ENCODE results near the gene RNF44. TPM values are rescaled to one million over a fixed set of nuclear protein-coding genes. Genes with fewer than 3 reads are reported as not detected.

The RNF44 gene
- polyA plus RNA-seq, 2 donors = 12.9 to 24.0 TPM

- Histone ChIP-seq H3K36me3 (ENCODE audit: control insufficient read depth in 2 of 2, insufficient read depth in 2 of 2, low read length in 1 of 2) (no peaks in the 10 kb centered on the region), H3K4me1 (ENCODE audit: control insufficient read depth in 2 of 2, insufficient read depth in 2 of 2, low read length in 1 of 2) (no peaks in the 10 kb centered on the region), H3K4me3 (ENCODE audit: low read depth in 1 of 2, low read length in 2 of 2) (no peak overlapping the region), H3K27ac (ENCODE audit: low read depth in 2 of 2, low read length in 1 of 2) (no peak overlapping the region), H3K27me3 (ENCODE audit: control insufficient read depth in 1 of 2, insufficient read depth in 2 of 2, low read length in 2 of 2) (no peaks in the 10 kb centered on the region), H3K9me3 (ENCODE audit: control insufficient read depth in 2 of 2, insufficient read depth in 1 of 2, low read depth in 1 of 2, low read length in 1 of 2) (no peaks in the 10 kb centered on the region)
- WGBS, 2 donors = 35 to 38% methylated on average over 18 of the region's 18 CpGs
Measured at GRCh38 chr5:176573564-176574296, 36.5 kb upstream of the RNF44 start.

- no peaks in the 10 kb centered on the region for H3K9me3 ChIP-seq (ENCODE audit: control insufficient read depth in 2 of 2, insufficient read depth in 1 of 2, low read depth in 1 of 2, low read length in 1 of 2)
- WGBS, 2 donors = 52% methylated on average over 6 of the region's 6 CpGs
- no peak overlapping the region for H3K4me3 ChIP-seq (ENCODE audit: low read depth in 1 of 2, low read length in 2 of 2)
- no peak overlapping the region for H3K27ac ChIP-seq (ENCODE audit: low read depth in 2 of 2, low read length in 1 of 2)
- no peaks in the 10 kb centered on the region for H3K36me3 ChIP-seq (ENCODE audit: control insufficient read depth in 2 of 2, insufficient read depth in 2 of 2, low read length in 1 of 2)
- H3K27me3 ChIP-seq (ENCODE audit: control insufficient read depth in 1 of 2, insufficient read depth in 2 of 2, low read length in 2 of 2) = no peaks in the 10 kb centered on the region
- no peaks in the 10 kb centered on the region for H3K4me1 ChIP-seq (ENCODE audit: control insufficient read depth in 2 of 2, insufficient read depth in 2 of 2, low read length in 1 of 2)
Measured at GRCh38 chr5:176570044-176570443, 32.8 kb upstream of the RNF44 start.

- Histone ChIP-seq H3K4me3 (ENCODE audit: low read depth in 1 of 2, low read length in 2 of 2) (no peak overlapping the region), H3K36me3 (ENCODE audit: control insufficient read depth in 2 of 2, insufficient read depth in 2 of 2, low read length in 1 of 2) (no peaks in the 10 kb centered on the region), H3K27ac (ENCODE audit: low read depth in 2 of 2, low read length in 1 of 2) (no peak overlapping the region), H3K9me3 (ENCODE audit: control insufficient read depth in 2 of 2, insufficient read depth in 1 of 2, low read depth in 1 of 2, low read length in 1 of 2) (no peaks in the 10 kb centered on the region), H3K27me3 (ENCODE audit: control insufficient read depth in 1 of 2, insufficient read depth in 2 of 2, low read length in 2 of 2) (no peaks in the 10 kb centered on the region), H3K4me1 (ENCODE audit: control insufficient read depth in 2 of 2, insufficient read depth in 2 of 2, low read length in 1 of 2) (no peaks in the 10 kb centered on the region)
- 77 to 80% methylated on average over 18 of the region's 18 CpGs for WGBS, 2 donors
Measured at GRCh38 chr5:176568657-176569056, 31.5 kb upstream of the RNF44 start.

GRCh38 chr5:176565760-176566288 lies 28.6 kb upstream of the RNF44 start:
- H3K36me3 ChIP-seq (ENCODE audit: control insufficient read depth in 2 of 2, insufficient read depth in 2 of 2, low read length in 1 of 2) = no peaks in the 10 kb centered on the region
- WGBS, 2 donors = 54 to 56% methylated on average over 6 of the region's 6 CpGs

GRCh38 chr5:176564002-176564401 lies 26.8 kb upstream of the RNF44 start:
- Histone ChIP-seq H3K36me3 (ENCODE audit: control insufficient read depth in 2 of 2, insufficient read depth in 2 of 2, low read length in 1 of 2) (no peaks in the 10 kb centered on the region), H3K9me3 (ENCODE audit: control insufficient read depth in 2 of 2, insufficient read depth in 1 of 2, low read depth in 1 of 2, low read length in 1 of 2) (peaks cover 0 to under 1% of the 10 kb centered on the region in 2 donors), H3K27ac (ENCODE audit: low read depth in 2 of 2, low read length in 1 of 2) (no peak overlapping the region), H3K4me1 (ENCODE audit: control insufficient read depth in 2 of 2, insufficient read depth in 2 of 2, low read length in 1 of 2) (no peaks in the 10 kb centered on the region), H3K27me3 (ENCODE audit: control insufficient read depth in 1 of 2, insufficient read depth in 2 of 2, low read length in 2 of 2) (no peaks in the 10 kb centered on the region), H3K4me3 (ENCODE audit: low read depth in 1 of 2, low read length in 2 of 2) (no peak overlapping the region)
- 78 to 81% methylated on average over 10 of the region's 10 CpGs for WGBS, 2 donors

More at GRCh38 chr5:176565760-176566288, 28.6 kb upstream of the RNF44 start:
- H3K4me3 ChIP-seq (ENCODE audit: low read depth in 1 of 2, low read length in 2 of 2) = no peak overlapping the region
- no peaks in the 10 kb centered on the region for H3K9me3 ChIP-seq (ENCODE audit: control insufficient read depth in 2 of 2, insufficient read depth in 1 of 2, low read depth in 1 of 2, low read length in 1 of 2)
- H3K27me3 ChIP-seq (ENCODE audit: control insufficient read depth in 1 of 2, insufficient read depth in 2 of 2, low read length in 2 of 2) = no peaks in the 10 kb centered on the region
- H3K27ac ChIP-seq (ENCODE audit: low read depth in 2 of 2, low read length in 1 of 2) = no peak overlapping the region
- no peaks in the 10 kb centered on the region for H3K4me1 ChIP-seq (ENCODE audit: control insufficient read depth in 2 of 2, insufficient read depth in 2 of 2, low read length in 1 of 2)

- Histone ChIP-seq H3K27me3 (ENCODE audit: control insufficient read depth in 1 of 2, insufficient read depth in 2 of 2, low read length in 2 of 2) (no peaks in the 10 kb centered on the region), H3K4me3 (ENCODE audit: low read depth in 1 of 2, low read length in 2 of 2) (no peak overlapping the region), H3K9me3 (ENCODE audit: control insufficient read depth in 2 of 2, insufficient read depth in 1 of 2, low read depth in 1 of 2, low read length in 1 of 2) (peaks cover 0 to 4% of the 10 kb centered on the region in 2 donors), H3K27ac (ENCODE audit: low read depth in 2 of 2, low read length in 1 of 2) (no peak overlapping the region), H3K4me1 (ENCODE audit: control insufficient read depth in 2 of 2, insufficient read depth in 2 of 2, low read length in 1 of 2) (no peaks in the 10 kb centered on the region), H3K36me3 (ENCODE audit: control insufficient read depth in 2 of 2, insufficient read depth in 2 of 2, low read length in 1 of 2) (no peaks in the 10 kb centered on the region)
- WGBS, 2 donors = 53 to 56% methylated on average over 9 to 10 of the region's 10 CpGs
Measured at GRCh38 chr5:176562189-176562588, 25.0 kb upstream of the RNF44 start.

GRCh38 chr5:176561259-176561658 lies 24.1 kb upstream of the RNF44 start:
- WGBS, 2 donors = 76 to 87% methylated on average over 3 of the region's 3 CpGs
- H3K27ac ChIP-seq (ENCODE audit: low read depth in 2 of 2, low read length in 1 of 2) = no peak overlapping the region
- no peaks in the 10 kb centered on the region for H3K27me3 ChIP-seq (ENCODE audit: control insufficient read depth in 1 of 2, insufficient read depth in 2 of 2, low read length in 2 of 2)
- H3K36me3 ChIP-seq (ENCODE audit: control insufficient read depth in 2 of 2, insufficient read depth in 2 of 2, low read length in 1 of 2) = no peaks in the 10 kb centered on the region
- H3K9me3 ChIP-seq (ENCODE audit: control insufficient read depth in 2 of 2, insufficient read depth in 1 of 2, low read depth in 1 of 2, low read length in 1 of 2) = peaks cover 0 to 4% of the 10 kb centered on the region in 2 donors
- H3K4me3 ChIP-seq (ENCODE audit: low read depth in 1 of 2, low read length in 2 of 2) = no peak overlapping the region
- H3K4me1 ChIP-seq (ENCODE audit: control insufficient read depth in 2 of 2, insufficient read depth in 2 of 2, low read length in 1 of 2) = no peaks in the 10 kb centered on the region

GRCh38 chr5:176560364-176560763 lies 23.2 kb upstream of the RNF44 start:
- H3K27ac ChIP-seq (ENCODE audit: low read depth in 2 of 2, low read length in 1 of 2) = no peak overlapping the region
- peaks cover 0 to 4% of the 10 kb centered on the region in 2 donors for H3K9me3 ChIP-seq (ENCODE audit: control insufficient read depth in 2 of 2, insufficient read depth in 1 of 2, low read depth in 1 of 2, low read length in 1 of 2)
- H3K36me3 ChIP-seq (ENCODE audit: control insufficient read depth in 2 of 2, insufficient read depth in 2 of 2, low read length in 1 of 2) = no peaks in the 10 kb centered on the region
- H3K4me3 ChIP-seq (ENCODE audit: low read depth in 1 of 2, low read length in 2 of 2) = no peak overlapping the region
- WGBS, 2 donors = 68 to 73% methylated on average over 8 of the region's 8 CpGs
- no peaks in the 10 kb centered on the region for H3K4me1 ChIP-seq (ENCODE audit: control insufficient read depth in 2 of 2, insufficient read depth in 2 of 2, low read length in 1 of 2)
- no peaks in the 10 kb centered on the region for H3K27me3 ChIP-seq (ENCODE audit: control insufficient read depth in 1 of 2, insufficient read depth in 2 of 2, low read length in 2 of 2)

GRCh38 chr5:176559683-176560082 lies 22.5 kb upstream of the RNF44 start:
- Histone ChIP-seq H3K4me3 (ENCODE audit: low read depth in 1 of 2, low read length in 2 of 2) (no peak overlapping the region), H3K27ac (ENCODE audit: low read depth in 2 of 2, low read length in 1 of 2) (no peak overlapping the region), H3K9me3 (ENCODE audit: control insufficient read depth in 2 of 2, insufficient read depth in 1 of 2, low read depth in 1 of 2, low read length in 1 of 2) (peaks cover 0 to 4% of the 10 kb centered on the region in 2 donors), H3K27me3 (ENCODE audit: control insufficient read depth in 1 of 2, insufficient read depth in 2 of 2, low read length in 2 of 2) (no peaks in the 10 kb centered on the region), H3K36me3 (ENCODE audit: control insufficient read depth in 2 of 2, insufficient read depth in 2 of 2, low read length in 1 of 2) (no peaks in the 10 kb centered on the region), H3K4me1 (ENCODE audit: control insufficient read depth in 2 of 2, insufficient read depth in 2 of 2, low read length in 1 of 2) (no peaks in the 10 kb centered on the region)
- 33 to 41% methylated on average over 5 of the region's 5 CpGs for WGBS, 2 donors

- no peak overlapping the region for H3K27ac ChIP-seq (ENCODE audit: low read depth in 2 of 2, low read length in 1 of 2)
- peaks cover 0 to 9% of the 10 kb centered on the region in 2 donors for H3K4me1 ChIP-seq (ENCODE audit: control insufficient read depth in 2 of 2, insufficient read depth in 2 of 2, low read length in 1 of 2)
- 96 to 97% methylated on average over 12 to 13 of the region's 13 CpGs for WGBS, 2 donors
- H3K4me3 ChIP-seq (ENCODE audit: low read depth in 1 of 2, low read length in 2 of 2) = no peak overlapping the region
- no peaks in the 10 kb centered on the region for H3K27me3 ChIP-seq (ENCODE audit: control insufficient read depth in 1 of 2, insufficient read depth in 2 of 2, low read length in 2 of 2)
- H3K36me3 ChIP-seq (ENCODE audit: control insufficient read depth in 2 of 2, insufficient read depth in 2 of 2, low read length in 1 of 2) = no peaks in the 10 kb centered on the region
- peaks cover 4% of the 10 kb centered on the region in 2 donors for H3K9me3 ChIP-seq (ENCODE audit: control insufficient read depth in 2 of 2, insufficient read depth in 1 of 2, low read depth in 1 of 2, low read length in 1 of 2)
Measured at GRCh38 chr5:176557846-176558245, 20.6 kb upstream of the RNF44 start.
